Loucy (cell line): ENCODE measurements around the gene LRRC71.
"Not testable (repeated sequence)": the region's sequence is repeated elsewhere in the genome, so short reads cannot be mapped to it uniquely, and the experiment has no call there.

Experiments
- H2AFZ ChIP-seq: fragments of 200-600 bp; sonication (generic); 2 replicates; pipeline ENCODE4 v1.6.0; 2016; ENCODE audit warnings: antibody characterized with exemption, mild to moderate bottlenecking, low read length, moderate library complexity
- H3F3A ChIP-seq: fragments of 200-600 bp; 2 replicates; pipeline ENCODE4 v1.6.0; 2016; ENCODE audit warnings: antibody characterized with exemption, low read depth, mild to moderate bottlenecking
- H3K27me3 ChIP-seq: fragments of 200-600 bp; sonication (generic); 2 replicates; pipeline ENCODE4 v1.6.1; 2014; ENCODE audit warnings: low read length, mild to moderate bottlenecking; ENCODE audit not compliant: insufficient read depth, poor library complexity, severe bottlenecking
- H3K36me3 ChIP-seq: fragments of 200-600 bp; sonication (generic); 2 replicates; pipeline ENCODE4 v1.6.1; 2016; ENCODE audit warnings: low read length; ENCODE audit not compliant: insufficient read depth
- H3K4me1 ChIP-seq: fragments of 200-600 bp; sonication (generic); 2 replicates; pipeline ENCODE4 v1.5.1; 2014; ENCODE audit warnings: low read length, mild to moderate bottlenecking; ENCODE audit not compliant: insufficient read depth, poor library complexity, severe bottlenecking
- H3K4me2 ChIP-seq: fragments of 200-600 bp; sonication (generic); 2 replicates; pipeline ENCODE4 v1.6.0; 2014; ENCODE audit warnings: antibody characterized with exemption, low read length, low read depth, mild to moderate bottlenecking; ENCODE audit not compliant: poor library complexity, severe bottlenecking
- H3K4me3 ChIP-seq: fragments of 200-600 bp; sonication (generic); 2 replicates; pipeline ENCODE4 v1.5.1; 2014; ENCODE audit warnings: low read length, mild to moderate bottlenecking, mixed read lengths; ENCODE audit not compliant: poor library complexity, severe bottlenecking
- H3K79me2 ChIP-seq: fragments of 200-600 bp; sonication (generic); 2 replicates; pipeline ENCODE4 v1.6.1; 2014; ENCODE audit warnings: low read length; ENCODE audit not compliant: insufficient read depth
- H3K9ac ChIP-seq: fragments of 200-600 bp; sonication (generic); 2 replicates; pipeline ENCODE4 v1.6.0; 2014; ENCODE audit warnings: mild to moderate bottlenecking, low read depth, low read length, moderate library complexity; ENCODE audit not compliant: poor library complexity, severe bottlenecking
- H3K9me2 ChIP-seq: fragments of 200-600 bp; sonication (generic); replicated peaks from 2 replicates; pipeline ENCODE4 v1.6.1; 2016; ENCODE audit warnings: low read depth, low read length, mixed read lengths
- H3K9me3 ChIP-seq: fragments of 200-600 bp; sonication (generic); 2 replicates; pipeline ENCODE4 v1.6.1; 2014; ENCODE audit warnings: mild to moderate bottlenecking, antibody characterized with exemption, low read length, low read depth; ENCODE audit not compliant: insufficient read depth
- H4K20me1 ChIP-seq: fragments of 200-600 bp; sonication (generic); 2 replicates; pipeline ENCODE4 v1.6.0; 2014; ENCODE audit warnings: antibody characterized with exemption, low read length, mild to moderate bottlenecking; ENCODE audit not compliant: insufficient read depth, poor library complexity, severe bottlenecking
- EZH2phosphoT487 ChIP-seq: fragments of 200-600 bp; IDR thresholded peaks from 2 replicates; pipeline ENCODE4 v1.6.1; 2018; ENCODE audit warnings: antibody characterized with exemption, mild to moderate bottlenecking, moderate library complexity, borderline replicate concordance
- TF ChIP-seq, protein P1 (sequence below): fragments of 200-600 bp; sonication (generic); conservative IDR thresholded peaks from 2 replicates; pipeline ENCODE4 v1.5.1; 2014; ENCODE audit warnings: mild to moderate bottlenecking, antibody characterized with exemption, low read length

Gene LRRC71

DNA sequence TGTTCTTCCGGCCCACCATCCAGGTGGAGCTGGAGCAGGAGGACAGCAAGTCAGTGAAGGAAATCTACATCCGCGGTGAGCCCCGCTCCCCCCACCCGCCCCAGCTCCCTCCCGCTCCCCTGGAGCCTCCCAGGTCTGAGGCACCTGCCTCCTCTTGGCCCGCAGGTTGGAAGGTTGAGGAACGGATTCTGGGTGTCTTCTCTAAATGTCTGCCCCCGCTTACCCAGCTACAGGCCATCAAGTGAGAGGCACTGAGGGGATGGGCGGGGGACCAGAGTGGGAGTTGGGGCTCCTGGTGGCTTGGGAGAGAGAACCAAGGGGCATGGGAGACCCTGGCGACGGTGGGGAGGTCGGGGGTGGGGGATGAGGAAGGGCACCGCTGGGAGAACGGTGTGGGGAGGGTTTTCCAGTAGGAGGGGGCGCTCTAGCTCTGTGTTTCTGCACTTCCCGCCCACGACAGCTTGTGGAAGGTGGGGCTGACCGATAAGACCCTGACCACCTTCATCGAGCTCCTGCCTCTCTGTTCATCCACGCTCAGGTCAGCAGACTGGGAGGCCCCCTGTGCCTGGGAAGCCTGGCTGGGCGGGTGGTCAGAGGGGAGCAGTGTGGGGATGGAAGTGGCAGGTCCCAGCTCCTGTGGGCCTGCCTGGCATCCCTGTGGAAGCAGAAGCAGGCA is 4.2 kb downstream of the LRRC71 start:
- Histone ChIP-seq H3K9me2 (no peaks in the 10 kb centered on the region), H2AFZ (no peak overlapping the region), H3K9me3 (no peaks in the 10 kb centered on the region), H3K9ac (no peak overlapping the region), H3K4me2 (no peak overlapping the region), H3K79me2 (no peaks in the 10 kb centered on the region), H3K4me1 (peaks cover 9% of the 10 kb centered on the region), H4K20me1 (no peaks in the 10 kb centered on the region), H3K27me3 (peaks cover 31% of the 10 kb centered on the region), H3K36me3 (no peaks in the 10 kb centered on the region), H3F3A (no peaks in the 10 kb centered on the region), H3K4me3 (no peak overlapping the region)
- no peak for TF ChIP-seq EZH2phosphoT487
- TF ChIP-seq, protein P1, sequence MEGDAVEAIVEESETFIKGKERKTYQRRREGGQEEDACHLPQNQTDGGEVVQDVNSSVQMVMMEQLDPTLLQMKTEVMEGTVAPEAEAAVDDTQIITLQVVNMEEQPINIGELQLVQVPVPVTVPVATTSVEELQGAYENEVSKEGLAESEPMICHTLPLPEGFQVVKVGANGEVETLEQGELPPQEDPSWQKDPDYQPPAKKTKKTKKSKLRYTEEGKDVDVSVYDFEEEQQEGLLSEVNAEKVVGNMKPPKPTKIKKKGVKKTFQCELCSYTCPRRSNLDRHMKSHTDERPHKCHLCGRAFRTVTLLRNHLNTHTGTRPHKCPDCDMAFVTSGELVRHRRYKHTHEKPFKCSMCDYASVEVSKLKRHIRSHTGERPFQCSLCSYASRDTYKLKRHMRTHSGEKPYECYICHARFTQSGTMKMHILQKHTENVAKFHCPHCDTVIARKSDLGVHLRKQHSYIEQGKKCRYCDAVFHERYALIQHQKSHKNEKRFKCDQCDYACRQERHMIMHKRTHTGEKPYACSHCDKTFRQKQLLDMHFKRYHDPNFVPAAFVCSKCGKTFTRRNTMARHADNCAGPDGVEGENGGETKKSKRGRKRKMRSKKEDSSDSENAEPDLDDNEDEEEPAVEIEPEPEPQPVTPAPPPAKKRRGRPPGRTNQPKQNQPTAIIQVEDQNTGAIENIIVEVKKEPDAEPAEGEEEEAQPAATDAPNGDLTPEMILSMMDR, result no peak

DNA sequence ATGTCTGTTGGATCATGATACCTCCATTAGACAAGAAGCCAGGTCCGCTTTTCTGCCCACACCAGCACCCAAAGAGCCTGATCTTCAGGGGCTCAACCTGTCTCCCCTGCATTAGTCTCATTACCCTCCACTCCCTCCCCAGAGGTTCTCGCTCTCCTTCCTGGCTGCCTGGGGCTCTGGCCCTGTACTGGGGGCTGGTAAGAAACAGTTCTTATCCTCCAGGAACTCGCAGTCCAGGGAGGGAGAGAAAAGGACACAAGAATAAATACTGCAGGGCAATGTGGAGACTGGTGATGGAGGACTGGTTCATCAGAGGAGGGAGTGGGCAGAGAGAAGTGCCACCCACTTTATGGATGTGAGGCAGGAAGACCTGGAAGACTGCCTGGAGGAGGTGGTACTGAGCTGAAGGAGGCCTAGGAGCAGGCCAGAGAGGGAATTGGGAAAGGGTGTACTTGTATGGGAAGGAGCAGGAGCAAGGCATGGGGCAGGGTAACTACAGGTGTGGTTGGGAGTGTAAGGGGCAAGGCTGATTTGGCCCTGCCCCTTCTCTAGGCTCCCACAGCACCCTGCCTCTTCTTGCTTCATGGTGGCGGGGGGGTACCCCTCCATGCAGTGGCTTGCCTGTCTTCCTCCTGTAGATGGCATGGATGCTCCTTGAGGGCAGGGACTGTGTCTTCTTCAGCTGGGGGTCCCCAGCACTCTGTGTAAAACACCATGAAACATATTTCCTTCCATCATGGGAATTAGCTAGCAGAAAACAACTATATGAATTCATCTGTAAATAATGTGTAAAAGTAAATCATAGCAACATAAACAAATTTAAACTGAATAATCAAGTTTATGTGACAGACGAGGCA is 5.0 kb downstream of the LRRC71 start:
- no peaks in the 10 kb centered on the region for H3F3A ChIP-seq
- H3K27me3 ChIP-seq, result peaks cover 31% of the 10 kb centered on the region
- H3K4me1 ChIP-seq, result peaks cover 9% of the 10 kb centered on the region
- H3K36me3 ChIP-seq, result no peaks in the 10 kb centered on the region
- H3K79me2 ChIP-seq, result no peaks in the 10 kb centered on the region
- no peak overlapping the region for H3K9ac ChIP-seq
- H4K20me1 ChIP-seq, result no peaks in the 10 kb centered on the region
- H2AFZ ChIP-seq, result no peak overlapping the region
- no peaks in the 10 kb centered on the region for H3K9me2 ChIP-seq
- no peak overlapping the region for H3K4me3 ChIP-seq
- no peaks in the 10 kb centered on the region for H3K9me3 ChIP-seq
- H3K4me2 ChIP-seq, result no peak overlapping the region
- TF ChIP-seq EZH2phosphoT487, result no peak
- TF ChIP-seq, protein P1, result no peak

DNA sequence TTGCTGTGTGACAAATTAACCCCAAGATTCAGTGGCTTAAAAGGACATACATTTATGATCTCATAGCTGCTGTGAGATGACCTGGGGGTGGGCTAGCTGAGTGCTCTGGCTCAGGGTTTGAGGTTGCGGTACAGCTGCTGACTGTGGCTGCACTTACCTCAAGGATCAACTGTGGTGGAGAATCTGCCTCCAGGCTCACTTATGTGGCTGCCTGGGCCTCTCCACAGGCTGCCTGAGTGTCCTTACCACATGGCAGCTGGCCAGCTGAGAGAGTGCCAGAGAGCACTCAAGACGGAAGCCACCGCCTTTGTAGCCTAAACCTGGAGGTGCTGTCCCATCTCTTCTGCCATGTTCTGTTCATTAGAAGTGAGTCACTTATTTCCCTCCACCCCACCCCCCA is 5.7 kb downstream of the LRRC71 start:
- Histone ChIP-seq H3K9ac (no peak overlapping the region), H3K27me3 (peaks cover 31% of the 10 kb centered on the region), H3K36me3 (no peaks in the 10 kb centered on the region), H3K4me2 (no peak overlapping the region), H2AFZ (no peak overlapping the region), H3K9me3 (no peaks in the 10 kb centered on the region), H3K9me2 (no peaks in the 10 kb centered on the region), H4K20me1 (no peaks in the 10 kb centered on the region), H3K4me3 (no peak overlapping the region), H3K79me2 (no peaks in the 10 kb centered on the region), H3K4me1 (peaks cover 9% of the 10 kb centered on the region), H3F3A (no peaks in the 10 kb centered on the region)
- TF ChIP-seq EZH2phosphoT487, result no peak
- TF ChIP-seq, protein P1, result no peak

DNA sequence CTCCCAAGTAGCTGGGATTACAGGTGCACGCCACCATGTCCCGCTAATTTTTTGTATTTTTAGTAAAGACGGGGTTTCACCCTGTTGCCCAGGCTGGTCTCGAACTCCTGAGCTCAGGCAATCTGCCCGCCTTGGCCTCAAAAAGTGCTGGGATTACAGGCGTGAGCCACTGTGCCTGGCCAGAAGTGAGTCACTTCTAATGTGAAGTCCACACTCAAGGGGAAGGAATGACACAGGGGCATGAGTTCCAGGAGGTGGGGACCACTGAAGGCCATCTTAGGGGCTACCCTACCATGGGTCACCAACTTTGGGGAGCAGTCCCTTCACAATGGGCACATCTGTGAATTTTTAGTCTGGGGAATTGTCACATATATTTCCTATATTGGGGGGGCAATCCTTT is 6.3 kb downstream of the LRRC71 start:
- not testable (repeated sequence) for H3K4me1 ChIP-seq, H3K4me2 ChIP-seq, H3F3A ChIP-seq, H3K9me2 ChIP-seq, H3K9me3 ChIP-seq, H3K4me3 ChIP-seq, H4K20me1 ChIP-seq, H3K36me3 ChIP-seq, H3K9ac ChIP-seq, H2AFZ ChIP-seq, H3K79me2 ChIP-seq
- peaks cover 26% of the 10 kb centered on the region for H3K27me3 ChIP-seq
